IMR-90 (cell line): ENCODE data around the gene RAD23B. TPM values are rescaled to one million over a fixed set of nuclear protein-coding genes. Genes with fewer than 3 reads are reported as not detected.

Experiments used
- ATAC-seq: fragments of 200-7000 bp; cut with Tn5 transposase; 2 replicates; pipeline ENCODE4 v1.9.1; 2020; ENCODE audit warnings: low read depth, mild to moderate bottlenecking, moderate library complexity
- BruUV-seq: library from RNA; stranded (reverse); fragments of 400-500 nt; replicated peaks from 2 replicates; lab custom pipeline; 2021; lab: Mats Ljungman, UMichigan
- CTCF ChIA-PET: fragments of 300-600 bp; formaldehyde crosslinking; extraction: SDS; loops from one replicate; lab custom pipeline; 2021; ENCODE audit warnings: antibody characterized with exemption; lab: Yijun Ruan, JAX
- POLR2A ChIA-PET: fragments of 300-600 bp; sonication (Branson Sonifier 250); formaldehyde crosslinking; loops from one replicate; lab custom pipeline; 2022; ENCODE audit warnings: antibody characterized with exemption; ENCODE audit not compliant: unreplicated experiment; lab: Charles Lee
- DNase-seq: peaks from one replicate; pipeline ENCODE4 v3.0.0; 2013
- H2AFZ ChIP-seq: replicated peaks from 2 replicates; pipeline ENCODE3; 2013; ENCODE audit warnings: low read length, mild to moderate bottlenecking; ENCODE audit not compliant: poor library complexity
- H2AK5ac ChIP-seq: 2 replicates; pipeline ENCODE4 v1.6.1; 2013; ENCODE audit warnings: low read depth, low read length, inconsistent platforms
- H2AK9ac ChIP-seq: replicated peaks from 2 replicates; pipeline ENCODE3; 2013; ENCODE audit warnings: mild to moderate bottlenecking, low read depth, low read length, moderate library complexity; ENCODE audit not compliant: poor library complexity
- H2BK120ac ChIP-seq: 2 replicates; pipeline ENCODE4 v1.6.1; 2013; ENCODE audit warnings: low read depth, low read length, inconsistent platforms
- H2BK15ac ChIP-seq: 3 replicates; pipeline ENCODE4 v1.6.1; 2013; ENCODE audit warnings: low read depth, low read length, inconsistent platforms
- H2BK20ac ChIP-seq: 2 replicates; pipeline ENCODE4 v1.6.1; 2013; ENCODE audit warnings: low read depth, mild to moderate bottlenecking, inconsistent platforms, low read length, moderate library complexity
- H2BK5ac ChIP-seq: 2 replicates; pipeline ENCODE4 v1.6.1; 2013; ENCODE audit warnings: mild to moderate bottlenecking, low read depth, low read length, inconsistent platforms; ENCODE audit not compliant: poor library complexity, severe bottlenecking
- H3K14ac ChIP-seq: replicated peaks from 2 replicates; pipeline ENCODE4 v1.6.1; 2013; ENCODE audit warnings: low read depth, low read length, inconsistent platforms
- H3K18ac ChIP-seq: 2 replicates; pipeline ENCODE4 v1.6.1; 2013; ENCODE audit warnings: low read depth, low read length, control low read depth
- H3K23ac ChIP-seq: 2 replicates; pipeline ENCODE4 v1.6.1; 2013; ENCODE audit warnings: low read depth, low read length, inconsistent platforms
- H3K27ac ChIP-seq: 2 replicates; pipeline ENCODE4 v1.5.1; 2013; ENCODE audit warnings: mild to moderate bottlenecking, control low read depth, low read length; ENCODE audit not compliant: insufficient read depth
- H3K27me3 ChIP-seq: 2 replicates; pipeline ENCODE4 v1.6.1; 2013; ENCODE audit warnings: low read length; ENCODE audit not compliant: control insufficient read depth, insufficient read depth
- H3K36me3 ChIP-seq: 2 replicates; pipeline ENCODE4 v1.6.1; 2013; ENCODE audit warnings: low read length, mixed read lengths; ENCODE audit not compliant: control insufficient read depth, insufficient read depth
- H3K4ac ChIP-seq: 2 replicates; pipeline ENCODE4 v1.6.1; 2013; ENCODE audit warnings: low read depth, low read length, inconsistent platforms
- H3K4me1 ChIP-seq: 2 replicates; pipeline ENCODE4 v1.6.1; 2013; ENCODE audit warnings: low read length, mixed read lengths; ENCODE audit not compliant: control insufficient read depth, insufficient read depth
- H3K4me2 ChIP-seq: 2 replicates; pipeline ENCODE4 v1.6.1; 2013; ENCODE audit warnings: low read depth, mild to moderate bottlenecking, control low read depth, low read length, moderate library complexity
- H3K4me3 ChIP-seq: 2 replicates; pipeline ENCODE4 v1.5.1; 2013; ENCODE audit warnings: low read depth, mild to moderate bottlenecking, control low read depth, low read length, moderate library complexity; ENCODE audit not compliant: insufficient read depth
- H3K56ac ChIP-seq: 2 replicates; pipeline ENCODE4 v1.6.1; 2013; ENCODE audit warnings: low read length, inconsistent platforms; ENCODE audit not compliant: insufficient read depth; ENCODE audit errors: extremely low read depth
- H3K79me1 ChIP-seq, 2 experiments: 2 replicates each; pipeline ENCODE4 v1.6.1; 2013; ENCODE audit warnings: low read length in 2 of 2, inconsistent platforms in 1 of 2, low read depth in 1 of 2
- H3K9ac ChIP-seq: 2 replicates; pipeline ENCODE4 v1.6.1; 2013; ENCODE audit warnings: low read depth, low read length, control low read depth
- H3K9me1 ChIP-seq: 2 replicates; pipeline ENCODE4 v1.6.1; 2013; ENCODE audit warnings: low read length, inconsistent platforms; ENCODE audit not compliant: insufficient read depth
- H3K9me3 ChIP-seq: 2 replicates; pipeline ENCODE4 v1.6.1; 2013; ENCODE audit warnings: low read length; ENCODE audit not compliant: control insufficient read depth, insufficient read depth
- H4K20me1 ChIP-seq: 2 replicates; pipeline ENCODE4 v1.6.1; 2013; ENCODE audit warnings: low read length, inconsistent platforms; ENCODE audit not compliant: insufficient read depth
- H4K5ac ChIP-seq: 2 replicates; pipeline ENCODE4 v1.6.1; 2013; ENCODE audit warnings: mild to moderate bottlenecking, low read depth, low read length, control low read depth
- H4K8ac ChIP-seq, 2 experiments: 2 replicates each; pipeline ENCODE4 v1.6.1; 2013; ENCODE audit warnings: low read depth in 2 of 2, low read length in 2 of 2, control low read depth in 1 of 2, inconsistent platforms in 1 of 2
- H4K91ac ChIP-seq: 2 replicates; pipeline ENCODE4 v1.6.1; 2013; ENCODE audit warnings: low read depth, low read length, inconsistent platforms; ENCODE audit not compliant: insufficient read depth
- CTCF ChIP-seq: conservative IDR thresholded peaks from 2 replicates; pipeline ENCODE4 v1.5.1; 2012; ENCODE audit warnings: mild to moderate bottlenecking, low read depth, low read length, improper control_type of control experiment
- RAD21 ChIP-seq: IDR thresholded peaks from 2 replicates; pipeline ENCODE4 v1.6.1; 2012; ENCODE audit warnings: low read length, improper control_type of control experiment
- RCOR1 ChIP-seq: IDR thresholded peaks from 2 replicates; pipeline ENCODE4 v1.6.1; 2012; ENCODE audit warnings: mild to moderate bottlenecking, low read length, improper control_type of control experiment; ENCODE audit not compliant: insufficient replicate concordance
- SMC3 ChIP-seq: fragments of 150-350 bp; IDR thresholded peaks from 2 replicates; pipeline ENCODE4 v1.6.1; 2016; ENCODE audit warnings: low read depth, mild to moderate bottlenecking, antibody characterized with exemption, low read length, moderate library complexity
- WGBS, 2 experiments: methylation state at CpG; one replicate each; pipeline versions ENCODE4 v1.1.5 to v1.1.7; 2013; ENCODE audit warnings: missing lambda C conversion rate in 2 of 2; ENCODE audit not compliant: insufficient read length in 1 of 2; ENCODE audit errors: extremely low coverage in 2 of 2; 5-methylcytosine and 5-hydroxymethylcytosine counted together
- dilution Hi-C: fragments of 300-500 bp; cut with HindIII; formaldehyde crosslinking; loops from one replicate; pipeline ENCODE4 v1.14.3; 2018; ENCODE audit warnings: low sequenced_read_pairs; ENCODE audit not compliant: unreplicated experiment
- in situ Hi-C: fragments of 300-500 bp; cut with MboI; formaldehyde crosslinking; loops from 3 replicates; pipeline ENCODE4 v1.14.3; 2019; ENCODE audit warnings: low sequenced_read_pairs, inconsistent platforms, mixed read lengths
- intact Hi-C: fragments of 100-400 bp; cut with micrococcal nuclease; formaldehyde crosslinking; loops from 2 replicates; pipeline ENCODE4 v1.10.0; 2022
- polyA plus RNA-seq, 3 experiments: library from polyadenylated mRNA; depleted of rRNA; stranded (reverse); fragments of >200 nt; gene quantifications; 2 replicates each; pipeline ENCODE4 v1.2.3, GENCODE V29; 2012; ENCODE audit warnings: low replicate concordance in 1 of 3
- total RNA-seq: library from RNA; depleted of rRNA; stranded (reverse); fragments of >200 nt; gene quantifications from 2 replicates; pipeline ENCODE4 v1.2.3, GENCODE V29; 2012

RAD23B gene
- total and polyA plus RNA-seq, 2 of the 4 experiments (the other 2 are of a cell fraction): 126 to 148 TPM

GRCh38 chr9:107299437-107299836, 16.4 kb downstream of the RAD23B start:
- Histone ChIP-seq H2BK20ac (no peak overlapping the region), H3K18ac (no peak overlapping the region), H3K36me3 (peaks cover 7% of the 10 kb centered on the region; the same call in 1 of the 2 replicates), H3K9me3 (no peaks in the 10 kb centered on the region), H3K27me3 (no peaks in the 10 kb centered on the region), H4K8ac (no peak overlapping the region), H3K56ac (no peak overlapping the region), H2BK15ac (no peak overlapping the region), H2BK120ac (no peak overlapping the region), H2BK5ac (no peak overlapping the region), H3K9ac (no peak overlapping the region), H3K4ac (no peak overlapping the region), H3K9me1 (peaks cover 8% of the 10 kb centered on the region), H3K4me3 (no peak overlapping the region), H3K4me2 (peak overlapping the region; percentile 44; the same call in 1 of the 2 replicates), H2AFZ (no peak overlapping the region), H3K79me1 (peaks cover 6 to 23% of the 10 kb centered on the region in 2 experiments; a peak in 3 of 4 replicates), H2AK9ac (no peak overlapping the region), H4K5ac (no peak overlapping the region), H3K27ac (no peak overlapping the region), H4K20me1 (peaks cover 64% of the 10 kb centered on the region), H3K4me1 (no peaks in the 10 kb centered on the region; the same call in 1 of the 2 replicates), H4K91ac (no peak overlapping the region), H2AK5ac (no peak overlapping the region), H3K23ac (no peak overlapping the region), H3K14ac (no peak overlapping the region)
- DNase-seq (no peak), ATAC-seq (no peak; the same call in 1 of the 2 replicates)
- in situ Hi-C loops: loop anchor here (25.0 kb wide), 1 partner anchor 412 kb away; no protein-coding TSS in a partner anchor
- dilution Hi-C loops: no loop called here
- POLR2A ChIA-PET: no interaction called here
- intact Hi-C loops: no loop called here
- TF ChIP-seq CTCF: peak; percentile 25; the same call in 1 of the 2 replicates
- TF ChIP-seq RAD21: peak; percentile 27
- TF ChIP-seq RCOR1: no peak
- no peak for TF ChIP-seq SMC3
- CTCF ChIA-PET: interaction anchor here (1.3 kb wide), 1 partner anchor 60 kb away, joined by 4 read pairs; no protein-coding TSS in a partner anchor
- WGBS, 2 experiments: no CpG with 5 or more reads among the region's 1 CpG
- BruUV-seq: no TSS peak
